ENCODE measurements around the gene SMCO2.

SMCO2 gene

GRCh38 chr12:27513155-27513824 lies 66.8 kb downstream of the SMCO2 start:
- TF ChIP-seq EGR1 (IDR thresholded peaks at IDR 0.05) (no peak), NFIC (IDR thresholded peaks at IDR 0.05) (no peak), CREB1 (IDR thresholded peaks at IDR 0.05; ENCODE audit: low read depth) (no peak)

GRCh38 chr12:27515671-27516070 lies 69.1 kb downstream of the SMCO2 start:
- TF ChIP-seq EGR1 (IDR thresholded peaks at IDR 0.05) (no peak), TCF12 (IDR thresholded peaks at IDR 0.05; ENCODE audit: low read depth) (peak; percentile 96), YY1 (IDR thresholded peaks at IDR 0.05; ENCODE audit: low read depth) (no peak), CEBPB (IDR thresholded peaks at IDR 0.05) (peak; percentile 72), FOXM1 (IDR thresholded peaks at IDR 0.05; ENCODE audit: borderline replicate concordance, low read depth) (peak; percentile 96), REST (IDR thresholded peaks at IDR 0.05; ENCODE audit: low read depth) (no peak; the same call in 1 of the 2 replicates), ZBTB7A (IDR thresholded peaks at IDR 0.05; ENCODE audit: low read depth) (no peak), NFIC (IDR thresholded peaks at IDR 0.05) (peak; percentile 84), CREB1 (IDR thresholded peaks at IDR 0.05; ENCODE audit: low read depth) (no peak; the same call in 1 of the 2 replicates), TEAD4 (IDR thresholded peaks at IDR 0.05) (peak; percentile 98), MAX (IDR thresholded peaks at IDR 0.05) (peak; percentile 88), EP300 (IDR thresholded peaks at IDR 0.05; ENCODE audit: borderline replicate concordance) (peak; percentile 98), RAD21 (IDR thresholded peaks at IDR 0.05; ENCODE audit: low read depth) (peak; percentile 35), USF1 (IDR thresholded peaks at IDR 0.05) (no peak), TAF1 (IDR thresholded peaks at IDR 0.05; ENCODE audit: low read depth) (no peak)

- TF ChIP-seq FOXM1 (IDR thresholded peaks at IDR 0.05; ENCODE audit: borderline replicate concordance, low read depth), result no peak
- no peak for TF ChIP-seq CREB1 (IDR thresholded peaks at IDR 0.05; ENCODE audit: low read depth)
- no peak for TF ChIP-seq TAF1 (IDR thresholded peaks at IDR 0.05; ENCODE audit: low read depth)
- TF ChIP-seq EP300 (IDR thresholded peaks at IDR 0.05; ENCODE audit: borderline replicate concordance), result no peak
- no peak for TF ChIP-seq EGR1 (IDR thresholded peaks at IDR 0.05)
Observed at GRCh38 chr12:27516625-27517024, 70.1 kb downstream of the SMCO2 start.

GRCh38 chr12:27517546-27517945 lies 71.0 kb downstream of the SMCO2 start:
- TF ChIP-seq EGR1 (IDR thresholded peaks at IDR 0.05), result no peak
- TF ChIP-seq YY1 (IDR thresholded peaks at IDR 0.05; ENCODE audit: low read depth), result no peak
- no peak for TF ChIP-seq MAX (IDR thresholded peaks at IDR 0.05)
- no peak for TF ChIP-seq TAF1 (IDR thresholded peaks at IDR 0.05; ENCODE audit: low read depth)
- no peak for TF ChIP-seq USF1 (IDR thresholded peaks at IDR 0.05)
- TF ChIP-seq REST (IDR thresholded peaks at IDR 0.05; ENCODE audit: low read depth), result no peak
- no peak for TF ChIP-seq TCF12 (IDR thresholded peaks at IDR 0.05; ENCODE audit: low read depth)
- no peak for TF ChIP-seq EP300 (IDR thresholded peaks at IDR 0.05; ENCODE audit: borderline replicate concordance)
- no peak for TF ChIP-seq FOXM1 (IDR thresholded peaks at IDR 0.05; ENCODE audit: borderline replicate concordance, low read depth)
- TF ChIP-seq RAD21 (IDR thresholded peaks at IDR 0.05; ENCODE audit: low read depth), result no peak
- no peak for TF ChIP-seq CEBPB (IDR thresholded peaks at IDR 0.05)
- TF ChIP-seq NFIC (IDR thresholded peaks at IDR 0.05), result no peak

GRCh38 chr12:27517961-27518665 lies 71.6 kb downstream of the SMCO2 start:
- TF ChIP-seq CEBPB (IDR thresholded peaks at IDR 0.05) (no peak), REST (IDR thresholded peaks at IDR 0.05; ENCODE audit: low read depth) (no peak), TEAD4 (IDR thresholded peaks at IDR 0.05) (peak; percentile 26; the same call in 1 of the 2 replicates), NFIC (IDR thresholded peaks at IDR 0.05) (peak; percentile 76), EP300 (IDR thresholded peaks at IDR 0.05; ENCODE audit: borderline replicate concordance) (peak; percentile 36; the same call in 1 of the 2 replicates), FOXM1 (IDR thresholded peaks at IDR 0.05; ENCODE audit: borderline replicate concordance, low read depth) (peak; percentile 40; the same call in 1 of the 2 replicates)
